PC-9 (cell line): ENCODE measurements around the gene DPYSL4. TPM values are rescaled to one million over a fixed set of nuclear protein-coding genes. Genes with fewer than 3 reads are reported as not detected.

Experiments used
- BruUV-seq: library from RNA; stranded (reverse); fragments of 400-500 nt; replicated peaks from 2 replicates; lab custom pipeline; 2021; lab: Mats Ljungman, UMichigan
- CTCF ChIA-PET: fragments of 300-600 bp; sonication (Branson Sonifier 250); formaldehyde crosslinking; loops from one replicate; lab custom pipeline; 2022; ENCODE audit warnings: antibody characterized with exemption; lab: Charles Lee
- POLR2A ChIA-PET: fragments of 300-600 bp; sonication (Branson Sonifier 250); formaldehyde crosslinking; loops from one replicate; lab custom pipeline; 2022; ENCODE audit warnings: antibody characterized with exemption; ENCODE audit not compliant: unreplicated experiment; lab: Charles Lee
- DNase-seq, 2 experiments: peaks; one replicate each; pipeline versions ENCODE4 v3.0.0 to v3.0.0-alpha.2; 2015 to 2022; ENCODE audit warnings: mixed read lengths in 1 of 2
- H2AFZ ChIP-seq: fragments of 200-600 bp; sonication (generic); 2 replicates; pipeline ENCODE4 v1.8.1; 2017; ENCODE audit warnings: antibody characterized with exemption
- H3F3A ChIP-seq: fragments of 200-600 bp; sonication (generic); 2 replicates; pipeline ENCODE4 v1.8.1; 2017; ENCODE audit warnings: antibody characterized with exemption, mild to moderate bottlenecking, low read depth; ENCODE audit not compliant: insufficient read depth
- H3K27ac ChIP-seq: fragments of 200-600 bp; sonication (generic); 2 replicates; pipeline ENCODE4 v1.6.1; 2016; ENCODE audit warnings: mixed run types
- H3K27me3 ChIP-seq: fragments of 200-600 bp; sonication (generic); 2 replicates; pipeline ENCODE4 v1.6.1; 2016; ENCODE audit warnings: low read depth, mixed run types; ENCODE audit not compliant: insufficient read depth
- H3K36me3 ChIP-seq: fragments of 200-600 bp; sonication (generic); 2 replicates; pipeline ENCODE4 v1.6.1; 2016; ENCODE audit warnings: low read depth, mixed run types
- H3K4me1 ChIP-seq: fragments of 200-600 bp; sonication (generic); replicated peaks from 2 replicates; pipeline ENCODE4 v1.6.1; 2016; ENCODE audit warnings: mixed run types; ENCODE audit not compliant: insufficient read depth
- H3K4me2 ChIP-seq: fragments of 200-600 bp; sonication (generic); 2 replicates; pipeline ENCODE4 v1.6.1; 2017; ENCODE audit warnings: mixed run types
- H3K4me3 ChIP-seq: fragments of 200-600 bp; sonication (generic); 2 replicates; pipeline ENCODE4 v1.6.1; 2016; ENCODE audit warnings: mixed run types
- H3K79me2 ChIP-seq: fragments of 200-600 bp; sonication (generic); 2 replicates; pipeline ENCODE4 v1.6.1; 2017; ENCODE audit warnings: low read depth, mixed run types
- H3K9me2 ChIP-seq: fragments of 200-600 bp; sonication (generic); 2 replicates; pipeline ENCODE4 v1.8.1; 2017; ENCODE audit warnings: mild to moderate bottlenecking; ENCODE audit not compliant: insufficient read depth
- H3K9me3 ChIP-seq: fragments of 200-600 bp; sonication (generic); 2 replicates; pipeline ENCODE4 v1.8.1; 2016; ENCODE audit warnings: low read depth; ENCODE audit not compliant: insufficient read depth
- H4K20me1 ChIP-seq: fragments of 200-600 bp; sonication (generic); 2 replicates; pipeline ENCODE4 v1.8.1; 2017; ENCODE audit not compliant: insufficient read depth
- CTCF ChIP-seq: fragments of 200-600 bp; sonication (generic); conservative IDR thresholded peaks from 2 replicates; pipeline ENCODE4 v1.6.1; 2017; ENCODE audit warnings: mixed run types, antibody characterized with exemption, mild to moderate bottlenecking, moderate library complexity
- EZH2 ChIP-seq: fragments of 200-600 bp; sonication (generic); IDR thresholded peaks from 2 replicates; pipeline ENCODE4 v1.8.0; 2017; ENCODE audit warnings: antibody characterized with exemption, low read depth
- intact Hi-C: fragments of 100-400 bp; cut with micrococcal nuclease; formaldehyde crosslinking; loops from one replicate; pipeline ENCODE4 v1.10.0; 2022; ENCODE audit not compliant: unreplicated experiment
- total RNA-seq: library from RNA; stranded (reverse); gene quantifications from 2 replicates; pipeline ENCODE4 v1.2.3, GENCODE V29; 2021

Gene DPYSL4
- total RNA-seq, 1 experiment from 2014 or later: 4.8 TPM

- H3K79me2 ChIP-seq: no peaks in the 10 kb centered on the region
- H3K27ac ChIP-seq: no peak overlapping the region
- TF ChIP-seq EZH2: no peak
- TF ChIP-seq CTCF: no peak
- no peaks in the 10 kb centered on the region for H3K36me3 ChIP-seq
- H3K4me1 ChIP-seq: no peaks in the 10 kb centered on the region
- no peaks in the 10 kb centered on the region for H3K27me3 ChIP-seq
- no peaks in the 10 kb centered on the region for H3K9me2 ChIP-seq
- intact Hi-C loops: no loop called here
- no peaks in the 10 kb centered on the region for H3K9me3 ChIP-seq
- ChIA-PET POLR2A (no interaction called here), CTCF (no interaction called here)
- no TSS peak for BruUV-seq
- no peaks in the 10 kb centered on the region for H3F3A ChIP-seq
- H3K4me2 ChIP-seq: no peak overlapping the region
- DNase-seq: no peak
- no peak overlapping the region for H3K4me3 ChIP-seq
- no peaks in the 10 kb centered on the region for H4K20me1 ChIP-seq
- no peak overlapping the region for H2AFZ ChIP-seq
Observed at GRCh38 chr10:132252412-132252811, 65.7 kb downstream of the DPYSL4 start.

- H3K79me2 ChIP-seq: no peaks in the 10 kb centered on the region
- POLR2A ChIA-PET: no interaction called here
- no peaks in the 10 kb centered on the region for H3K27me3 ChIP-seq
- no peaks in the 10 kb centered on the region for H3F3A ChIP-seq
- no peak overlapping the region for H3K27ac ChIP-seq
- CTCF ChIA-PET: no interaction called here
- no peaks in the 10 kb centered on the region for H3K4me1 ChIP-seq
- no peak overlapping the region for H3K4me3 ChIP-seq
- TF ChIP-seq EZH2: no peak
- no peak for TF ChIP-seq CTCF
- DNase-seq: no peak
- intact Hi-C loops: no loop called here
- no peaks in the 10 kb centered on the region for H3K9me3 ChIP-seq
- no peaks in the 10 kb centered on the region for H4K20me1 ChIP-seq
- BruUV-seq: no TSS peak
- no peaks in the 10 kb centered on the region for H3K36me3 ChIP-seq
- H3K4me2 ChIP-seq: no peak overlapping the region
- H3K9me2 ChIP-seq: no peaks in the 10 kb centered on the region
- H2AFZ ChIP-seq: no peak overlapping the region
Observed at GRCh38 chr10:132253092-132253687, 66.4 kb downstream of the DPYSL4 start.

- no TSS peak for BruUV-seq
- ChIA-PET POLR2A (no interaction called here), CTCF (no interaction called here)
- H3K9me2 ChIP-seq: no peaks in the 10 kb centered on the region
- H3K27me3 ChIP-seq: no peaks in the 10 kb centered on the region
- intact Hi-C loops: no loop called here
- no peaks in the 10 kb centered on the region for H3K36me3 ChIP-seq
- no peaks in the 10 kb centered on the region for H3K9me3 ChIP-seq
- no peaks in the 10 kb centered on the region for H3F3A ChIP-seq
- no peak for TF ChIP-seq EZH2
- no peak for TF ChIP-seq CTCF
- no peak for DNase-seq
- H3K27ac ChIP-seq: no peak overlapping the region
- H2AFZ ChIP-seq: no peak overlapping the region
- no peaks in the 10 kb centered on the region for H3K4me1 ChIP-seq
- no peak overlapping the region for H3K4me2 ChIP-seq
- no peaks in the 10 kb centered on the region for H3K79me2 ChIP-seq
- H4K20me1 ChIP-seq: no peaks in the 10 kb centered on the region
- H3K4me3 ChIP-seq: no peak overlapping the region
Observed at GRCh38 chr10:132254841-132255240, 68.1 kb downstream of the DPYSL4 start.

Other genes with a start within 250 kb of the DPYSL4 start
- 21.0 and 21.9 TPM in 2 replicates for gene BNIP3, start 205.0 kb upstream of the DPYSL4 start, total RNA-seq
- gene JAKMIP3, start 121.0 kb upstream of the DPYSL4 start, total RNA-seq: 5.6 and 5.8 TPM in 2 replicates
- gene STK32C, start 121.0 kb downstream of the DPYSL4 start, total RNA-seq: 13.9 and 21.8 TPM in 2 replicates
- gene LRRC27, start 145.2 kb downstream of the DPYSL4 start, total RNA-seq: 10.0 and 17.5 TPM in 2 replicates
- 16.9 and 20.6 TPM in 2 replicates for gene PWWP2B, start 210.3 kb downstream of the DPYSL4 start, total RNA-seq